Sigmoid colon (tissue), 7 donors: ENCODE measurements around the gene CC2D2A. TPM values are rescaled to one million over a fixed set of nuclear protein-coding genes. Genes with fewer than 3 reads are reported as not detected.

Experiments used
- DNase-seq: peaks from one replicate; pipeline ENCODE4 v3.0.0-alpha.2; 2019
- H3K27ac ChIP-seq, 4 donors: fragments of 200-600 bp; sonication (generic); one replicate each; pipeline ENCODE4 v1.5.1; 2016 to 2019; ENCODE audit warnings: mild to moderate bottlenecking in 1 of 4
- H3K27me3 ChIP-seq, 3 donors: fragments of 200-600 bp; sonication (generic); one replicate each; pipeline ENCODE4 v1.5.1; 2019; ENCODE audit warnings: mild to moderate bottlenecking in 1 of 3
- H3K36me3 ChIP-seq, 4 donors: fragments of 200-600 bp; sonication (generic); one replicate each; pipeline ENCODE4 v1.5.1; 2016 to 2019
- H3K4me1 ChIP-seq, 4 donors: fragments of 200-600 bp; sonication (generic); one replicate each; pipeline ENCODE4 v1.5.1; 2017 to 2019
- H3K4me3 ChIP-seq, 4 donors: fragments of 200-600 bp; sonication (generic); one replicate each; pipeline ENCODE4 v1.5.1; 2017 to 2019; ENCODE audit warnings: mild to moderate bottlenecking in 2 of 4, moderate library complexity in 1 of 4
- H3K9me3 ChIP-seq, 4 donors: fragments of 200-600 bp in 3 of 4; sonication (generic) in 3 of 4; one replicate each; pipeline versions ENCODE4 v1.5.1 to v1.6.1; 2013 to 2019
- EP300 ChIP-seq, 4 donors: sonication (generic); formaldehyde crosslinking; IDR thresholded peaks; one replicate each; pipeline ENCODE4 v1.6.1; 2017; ENCODE audit warnings: antibody characterized with exemption in 4 of 4
- POLR2A ChIP-seq, 2 donors: fragments of 450-650 bp; IDR thresholded peaks; one replicate each; pipeline ENCODE4 v1.6.1; 2016; ENCODE audit warnings: antibody characterized with exemption in 2 of 2, mild to moderate bottlenecking in 2 of 2, moderate library complexity in 2 of 2
- POLR2AphosphoS5 ChIP-seq, 4 donors: sonication (generic); formaldehyde crosslinking; IDR thresholded peaks; one replicate each; pipeline ENCODE4 v1.6.1; 2017; ENCODE audit warnings: antibody characterized with exemption in 4 of 4
- WGBS, 2 donors: extraction: QIAGEN DNeasy Blood & Tissue Kit; methylation state at CpG; one replicate each; pipeline ENCODE4 v1.1.7; 2013; 5-methylcytosine and 5-hydroxymethylcytosine counted together
- intact Hi-C: fragments of 100-400 bp; cut with DNase I; formaldehyde crosslinking; loops from one replicate; pipeline ENCODE4 v1.15.1; 2023
- polyA plus RNA-seq, 3 donors: library from polyadenylated mRNA; stranded (reverse); fragments of 200-250 nt; gene quantifications; one replicate each; pipeline ENCODE4 v1.2.3, GENCODE V29; 2013
- total RNA-seq, 4 donors: library from RNA; depleted of rRNA; stranded (reverse); fragments of >200 nt; gene quantifications; one replicate each; pipeline ENCODE4 v1.1.0, GENCODE V29; 2016
- TF ChIP-seq, protein P1 (sequence below), 4 experiments: fragments of 450-650 bp in 3 of 4; fragments of 200-600 bp in 1 of 4; IDR thresholded peaks; one replicate each; pipeline ENCODE4 v1.5.1; 2016 to 2019; ENCODE audit warnings: antibody characterized with exemption in 4 of 4, mild to moderate bottlenecking in 3 of 4, moderate library complexity in 2 of 4
- donor health status: healthy with polysubstance abuse.
- donor health status: Bipolar disorder and iron deficiency.
- donor health status: healthy.

CC2D2A gene
- total and polyA plus RNA-seq, 7 donors, result 2.5 to 113 (median 41.0) TPM

DNA sequence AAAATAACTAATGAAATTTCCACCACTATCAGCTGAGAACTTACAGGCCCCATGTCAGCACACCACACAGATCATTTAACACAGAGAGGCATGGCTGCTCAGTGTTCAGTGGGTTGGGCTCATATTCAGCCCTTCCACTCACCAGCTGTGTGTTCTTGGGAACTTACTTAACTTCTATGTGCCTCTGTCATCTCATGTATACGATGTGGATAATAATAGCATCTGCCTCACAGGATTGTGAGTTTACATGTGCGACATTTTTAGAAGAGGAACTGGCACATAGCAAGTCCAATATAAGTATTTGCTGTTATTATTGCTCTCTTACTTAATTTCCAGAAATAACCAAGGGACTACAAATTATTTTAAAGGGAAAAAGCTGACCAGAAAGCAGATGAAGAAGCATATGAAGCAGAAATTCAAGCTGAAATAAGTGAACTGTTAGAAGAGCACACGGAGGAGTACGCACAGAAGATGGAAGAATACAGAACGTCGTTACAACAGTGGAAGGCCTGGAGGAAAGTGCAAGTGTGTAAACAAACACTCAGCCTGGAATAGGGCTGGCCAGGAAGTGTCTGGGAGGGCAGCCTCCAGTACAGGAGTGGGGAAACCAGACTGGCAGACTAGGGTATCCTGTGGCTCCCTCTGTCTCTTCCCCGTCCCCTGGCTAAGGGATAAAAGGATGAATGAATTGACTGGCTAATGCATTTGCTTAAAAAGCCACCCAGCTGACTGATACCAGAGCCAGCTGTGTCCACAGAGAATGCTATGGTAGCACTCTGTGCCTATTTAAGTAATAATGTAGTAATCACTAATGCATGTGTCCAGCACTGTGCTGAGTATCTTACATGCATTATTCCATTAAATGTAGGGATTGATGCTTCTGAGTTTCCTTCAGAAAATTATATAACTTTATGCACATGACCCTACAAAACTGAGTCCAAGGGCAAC is 67.1 kb downstream of the CC2D2A start:
- intact Hi-C loops, result loop anchor here (5.0 kb wide), 1 partner anchor 110 kb away; no protein-coding TSS in a partner anchor
- DNase-seq, result no peak
- TF ChIP-seq EP300 (IDR thresholded peaks at IDR 0.05) (no peak), POLR2AphosphoS5 (IDR thresholded peaks at IDR 0.05) (no peak), POLR2A (IDR thresholded peaks at IDR 0.05) (no peak)
- TF ChIP-seq, protein P1, sequence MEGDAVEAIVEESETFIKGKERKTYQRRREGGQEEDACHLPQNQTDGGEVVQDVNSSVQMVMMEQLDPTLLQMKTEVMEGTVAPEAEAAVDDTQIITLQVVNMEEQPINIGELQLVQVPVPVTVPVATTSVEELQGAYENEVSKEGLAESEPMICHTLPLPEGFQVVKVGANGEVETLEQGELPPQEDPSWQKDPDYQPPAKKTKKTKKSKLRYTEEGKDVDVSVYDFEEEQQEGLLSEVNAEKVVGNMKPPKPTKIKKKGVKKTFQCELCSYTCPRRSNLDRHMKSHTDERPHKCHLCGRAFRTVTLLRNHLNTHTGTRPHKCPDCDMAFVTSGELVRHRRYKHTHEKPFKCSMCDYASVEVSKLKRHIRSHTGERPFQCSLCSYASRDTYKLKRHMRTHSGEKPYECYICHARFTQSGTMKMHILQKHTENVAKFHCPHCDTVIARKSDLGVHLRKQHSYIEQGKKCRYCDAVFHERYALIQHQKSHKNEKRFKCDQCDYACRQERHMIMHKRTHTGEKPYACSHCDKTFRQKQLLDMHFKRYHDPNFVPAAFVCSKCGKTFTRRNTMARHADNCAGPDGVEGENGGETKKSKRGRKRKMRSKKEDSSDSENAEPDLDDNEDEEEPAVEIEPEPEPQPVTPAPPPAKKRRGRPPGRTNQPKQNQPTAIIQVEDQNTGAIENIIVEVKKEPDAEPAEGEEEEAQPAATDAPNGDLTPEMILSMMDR (IDR thresholded peaks at IDR 0.05), result no peak
- Histone ChIP-seq H3K4me3 (no peak overlapping the region), H3K27me3 (no peaks in the 10 kb centered on the region), H3K4me1 (peaks cover 0 to 16% (median 2%) of the 10 kb centered on the region in 4 donors), H3K27ac (peak overlapping the region; percentile 16 to 56 (median 31)), H3K36me3 (peaks cover 6 to 59% (median 14%) of the 10 kb centered on the region in 4 donors), H3K9me3 (no peaks in the 10 kb centered on the region)
- WGBS, 2 donors, result 81 to 87% methylated on average over 7 of the region's 7 CpGs

DNA sequence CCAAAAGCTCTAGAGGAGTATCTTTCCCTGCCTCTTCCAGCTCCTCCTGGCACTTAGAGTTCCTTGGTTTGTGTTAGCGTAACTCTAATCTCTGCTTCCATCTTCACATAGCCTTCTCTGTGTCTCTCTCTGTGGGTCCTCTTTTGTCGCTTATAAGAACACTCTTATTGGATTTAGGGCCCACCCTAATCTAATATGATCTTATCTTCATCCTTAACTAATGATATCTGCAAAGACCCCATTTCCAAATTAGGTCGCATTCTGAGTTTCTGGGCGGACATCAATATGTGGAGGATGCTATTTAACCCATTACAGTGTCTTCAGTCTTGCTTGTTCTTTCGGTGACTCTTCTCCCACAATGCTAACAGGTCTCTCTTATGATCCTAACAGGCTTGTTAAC is 72.3 kb downstream of the CC2D2A start:
- no peak overlapping the region for H3K27ac ChIP-seq
- TF ChIP-seq EP300 (IDR thresholded peaks at IDR 0.05), result no peak
- no peaks in the 10 kb centered on the region for H3K27me3 ChIP-seq
- intact Hi-C loops, result no loop called here
- no peaks in the 10 kb centered on the region for H3K9me3 ChIP-seq
- DNase-seq, result no peak
- 95 to 96% methylated on average over 5 of the region's 5 CpGs for WGBS, 2 donors
- no peak overlapping the region for H3K4me3 ChIP-seq
- H3K36me3 ChIP-seq, result peaks cover 6 to 94% (median 19%) of the 10 kb centered on the region in 4 donors
- H3K4me1 ChIP-seq, result peaks cover 0 to 5% (median 1%) of the 10 kb centered on the region in 4 donors

DNA sequence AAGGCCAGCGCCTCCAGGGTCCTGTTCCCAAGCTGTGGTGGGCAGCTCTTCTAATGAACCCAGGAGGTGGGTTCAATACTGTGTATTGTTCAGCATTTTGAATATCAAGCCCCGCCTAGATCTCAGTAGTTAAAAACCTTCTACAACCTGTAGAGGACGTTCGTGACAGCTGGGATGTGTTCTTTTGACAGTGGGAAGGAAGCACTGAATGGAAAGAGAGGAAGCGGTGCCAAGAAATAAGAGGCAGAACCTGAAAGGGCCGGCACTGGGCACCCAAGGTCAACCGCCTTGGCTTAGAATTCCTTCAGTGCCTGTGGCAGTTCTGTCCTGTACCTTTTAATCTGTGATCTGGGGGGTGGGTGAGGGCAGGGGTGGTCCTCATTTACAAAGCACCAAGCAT is 73.1 kb downstream of the CC2D2A start:
- H3K27me3 ChIP-seq, result no peaks in the 10 kb centered on the region
- 82 to 83% methylated on average over 7 of the region's 7 CpGs for WGBS, 2 donors
- no peak for TF ChIP-seq EP300 (IDR thresholded peaks at IDR 0.05)
- no peak for TF ChIP-seq POLR2A (IDR thresholded peaks at IDR 0.05)
- TF ChIP-seq, protein P1 (IDR thresholded peaks at IDR 0.05), result no peak
- no peak for TF ChIP-seq POLR2AphosphoS5 (IDR thresholded peaks at IDR 0.05)
- no peaks in the 10 kb centered on the region for H3K9me3 ChIP-seq
- H3K4me3 ChIP-seq, result no peak overlapping the region
- H3K27ac ChIP-seq, result no peak overlapping the region
- peaks cover 6 to 85% (median 17%) of the 10 kb centered on the region in 4 donors for H3K36me3 ChIP-seq
- DNase-seq, result no peak
- intact Hi-C loops, result no loop called here
- H3K4me1 ChIP-seq, result no peaks in the 10 kb centered on the region

DNA sequence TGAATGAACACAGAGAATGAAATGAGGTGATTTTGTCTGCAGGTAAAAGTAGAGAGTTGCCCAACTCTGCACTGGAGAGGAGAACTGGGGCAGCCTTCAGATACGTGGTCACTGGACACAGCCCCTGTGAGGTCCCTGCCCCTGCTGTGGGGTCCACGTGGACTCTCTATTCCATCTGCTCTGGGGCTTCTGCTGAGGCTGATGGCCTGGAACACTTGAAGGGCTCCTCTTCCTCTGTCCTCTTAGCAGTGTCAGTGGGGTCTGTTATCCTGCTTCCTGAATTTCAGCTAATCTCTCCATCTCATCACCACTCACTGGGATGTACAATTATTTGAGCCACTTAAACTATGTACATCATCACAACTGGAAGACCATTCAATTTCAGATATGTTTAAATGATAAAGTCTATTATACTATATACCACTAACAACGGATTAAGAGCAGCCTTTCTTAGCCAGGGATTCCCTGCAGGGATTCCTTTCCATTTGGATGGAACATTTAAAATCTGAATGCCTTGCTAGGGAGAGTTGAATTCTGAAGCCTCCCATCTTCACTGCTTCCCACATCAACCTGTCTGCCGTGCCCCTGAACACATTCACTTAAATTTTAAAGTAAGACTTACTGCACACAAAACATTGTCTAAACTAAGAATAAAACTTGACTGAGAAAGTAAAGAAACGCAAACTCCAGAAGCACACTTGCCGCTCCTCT is 74.0 kb downstream of the CC2D2A start:
- H3K27ac ChIP-seq, result no peak overlapping the region
- H3K4me3 ChIP-seq, result no peak overlapping the region
- DNase-seq, result no peak
- TF ChIP-seq POLR2AphosphoS5 (IDR thresholded peaks at IDR 0.05) (no peak), POLR2A (IDR thresholded peaks at IDR 0.05) (no peak)
- intact Hi-C loops, result no loop called here
- H3K36me3 ChIP-seq, result peaks cover 0 to 77% (median 11%) of the 10 kb centered on the region in 4 donors
- 87 to 90% methylated on average over 6 of the region's 6 CpGs for WGBS, 2 donors
- no peaks in the 10 kb centered on the region for H3K27me3 ChIP-seq
- H3K9me3 ChIP-seq, result no peaks in the 10 kb centered on the region
- H3K4me1 ChIP-seq, result no peaks in the 10 kb centered on the region

DNA sequence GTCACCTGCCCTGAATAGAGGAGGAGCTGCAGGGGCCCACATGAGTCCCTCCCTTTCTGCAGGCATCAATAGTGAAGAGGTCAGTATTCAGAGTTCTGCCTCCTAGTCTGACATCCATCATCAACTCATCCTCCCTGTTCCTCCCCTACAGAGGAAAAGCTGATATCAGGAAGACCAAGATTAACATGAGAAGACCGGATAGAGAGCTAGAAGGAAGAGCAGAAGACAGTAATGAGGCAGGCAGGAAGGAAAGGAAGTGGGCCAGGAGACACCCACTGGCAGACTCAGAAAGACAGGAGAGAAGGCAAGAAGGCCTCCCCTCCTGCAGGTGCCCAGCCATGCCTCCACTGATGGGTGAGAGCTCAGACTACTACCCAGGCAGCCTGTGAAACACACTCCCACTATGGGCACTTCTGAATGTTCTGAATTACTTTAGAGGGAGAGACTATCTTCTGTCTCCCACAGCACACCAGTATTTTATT is 74.6 kb downstream of the CC2D2A start:
- 89% methylated on average over 1 of the region's 1 CpG for WGBS, 2 donors
- Histone ChIP-seq H3K27me3 (no peaks in the 10 kb centered on the region), H3K9me3 (no peaks in the 10 kb centered on the region), H3K4me1 (no peaks in the 10 kb centered on the region), H3K36me3 (peaks cover 0 to 77% (median 8%) of the 10 kb centered on the region in 4 donors), H3K27ac (no peak overlapping the region), H3K4me3 (no peak overlapping the region)
- intact Hi-C loops, result no loop called here
- TF ChIP-seq EP300 (IDR thresholded peaks at IDR 0.05), result no peak
- TF ChIP-seq, protein P1 (IDR thresholded peaks at IDR 0.05), result no peak
- TF ChIP-seq POLR2A (IDR thresholded peaks at IDR 0.05), result no peak
- DNase-seq, result no peak
